Vagina (tissue), 2 donors: ENCODE data around the gene RASSF9. TPM values are rescaled to one million over a fixed set of nuclear protein-coding genes. Genes with fewer than 3 reads are reported as not detected.

ENCODE experiments used
- DNase-seq, 2 donors: peaks; one replicate each; pipeline ENCODE4 v3.0.0-alpha.2; 2017; ENCODE audit errors: extremely low spot score in 2 of 2
- H3K27ac ChIP-seq: fragments of 200-600 bp; sonication (generic); one replicate; pipeline ENCODE4 v1.5.1; 2019
- H3K27me3 ChIP-seq: fragments of 200-600 bp; sonication (generic); one replicate; pipeline ENCODE4 v1.5.1; 2019
- H3K36me3 ChIP-seq, 2 donors: fragments of 200-600 bp; sonication (generic); one replicate each; pipeline ENCODE4 v1.5.1; 2017 to 2019
- H3K4me1 ChIP-seq: fragments of 200-600 bp; sonication (generic); one replicate; pipeline ENCODE4 v1.5.1; 2019
- H3K4me3 ChIP-seq, 2 donors: fragments of 200-600 bp; sonication (generic); 1 replicate in 1 of 2; 2 replicates in 1 of 2; pipeline ENCODE4 v1.5.1; 2016 to 2019
- H3K9me3 ChIP-seq: fragments of 200-600 bp; sonication (generic); one replicate; pipeline ENCODE4 v1.5.1; 2019
- CTCF ChIP-seq, 3 experiments: fragments of 450-650 bp in 2 of 3; fragments of 200-600 bp in 1 of 3; sonication (generic) in 1 of 3; IDR thresholded peaks; one replicate each; pipeline ENCODE4 v1.5.1; 2017 to 2019; ENCODE audit warnings: antibody characterized with exemption in 3 of 3, mild to moderate bottlenecking in 2 of 3, moderate library complexity in 2 of 3
- POLR2A ChIP-seq, 2 donors: fragments of 450-650 bp; IDR thresholded peaks; one replicate each; pipeline ENCODE4 v1.6.1; 2017; ENCODE audit warnings: antibody characterized with exemption in 2 of 2, mild to moderate bottlenecking in 2 of 2, moderate library complexity in 2 of 2
- POLR2AphosphoS5 ChIP-seq, 2 donors: sonication (generic); formaldehyde crosslinking; IDR thresholded peaks; one replicate each; pipeline ENCODE4 v1.9.0; 2017; ENCODE audit warnings: antibody characterized with exemption in 2 of 2, mild to moderate bottlenecking in 2 of 2, low read depth in 1 of 2; ENCODE audit not compliant: insufficient read depth in 1 of 2
- intact Hi-C: fragments of 100-400 bp; cut with DNase I; formaldehyde crosslinking; loops from one replicate; pipeline ENCODE4 v1.15.1; 2023
- total RNA-seq: library from RNA; depleted of rRNA; stranded (reverse); fragments of >200 nt; gene quantifications from one replicate; pipeline ENCODE4 v1.2.3, GENCODE V29; 2016

RASSF9 gene
- total RNA-seq, 1 donor from 2014 or later: 1.7 TPM

- Histone ChIP-seq H3K9me3 (no peaks in the 10 kb centered on the region), H3K4me3 (no peak overlapping the region), H3K27ac (no peak overlapping the region), H3K36me3 (no peaks in the 10 kb centered on the region), H3K4me1 (peaks cover 13% of the 10 kb centered on the region), H3K27me3 (no peaks in the 10 kb centered on the region)
- no peak for DNase-seq
- intact Hi-C loops: no loop called here
- TF ChIP-seq POLR2AphosphoS5 (IDR thresholded peaks at IDR 0.05; ENCODE audit: insufficient read depth in 1 of 2, low read depth in 1 of 2): no peak
- no peak for TF ChIP-seq POLR2A (IDR thresholded peaks at IDR 0.05)
- no peak for TF ChIP-seq CTCF (IDR thresholded peaks at IDR 0.05)
These were observed 4.8 kb downstream of the RASSF9 start for GRCh38 chr12:85831327-85831990.

DNA sequence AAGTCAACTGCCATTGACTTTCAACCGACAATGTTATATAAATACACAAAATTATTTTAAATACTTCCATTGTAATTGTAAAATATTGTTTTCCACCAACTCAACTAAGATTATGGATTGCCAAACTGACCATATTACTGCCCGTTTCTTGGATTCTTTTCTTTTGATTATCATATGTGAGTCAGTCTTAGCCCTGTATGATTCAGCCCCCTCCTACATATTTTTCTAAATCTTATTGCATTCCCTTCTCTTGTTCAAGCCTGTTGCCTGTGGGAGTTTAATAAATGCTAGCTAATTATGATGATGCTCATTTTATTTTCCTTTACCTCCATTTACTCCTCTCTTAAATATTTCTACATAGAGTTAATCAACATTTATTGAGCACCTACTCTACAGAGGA lies 6.8 kb downstream of the RASSF9 start:
- no peak overlapping the region for H3K4me3 ChIP-seq
- no peaks in the 10 kb centered on the region for H3K36me3 ChIP-seq
- H3K27me3 ChIP-seq: no peaks in the 10 kb centered on the region
- H3K9me3 ChIP-seq: no peaks in the 10 kb centered on the region
- TF ChIP-seq POLR2A (IDR thresholded peaks at IDR 0.05): no peak
- TF ChIP-seq POLR2AphosphoS5 (IDR thresholded peaks at IDR 0.05; ENCODE audit: insufficient read depth in 1 of 2, low read depth in 1 of 2): no peak
- TF ChIP-seq CTCF (IDR thresholded peaks at IDR 0.05): no peak
- DNase-seq: no peak
- H3K27ac ChIP-seq: no peak overlapping the region
- peaks cover 10% of the 10 kb centered on the region for H3K4me1 ChIP-seq
- intact Hi-C loops: no loop called here

DNA sequence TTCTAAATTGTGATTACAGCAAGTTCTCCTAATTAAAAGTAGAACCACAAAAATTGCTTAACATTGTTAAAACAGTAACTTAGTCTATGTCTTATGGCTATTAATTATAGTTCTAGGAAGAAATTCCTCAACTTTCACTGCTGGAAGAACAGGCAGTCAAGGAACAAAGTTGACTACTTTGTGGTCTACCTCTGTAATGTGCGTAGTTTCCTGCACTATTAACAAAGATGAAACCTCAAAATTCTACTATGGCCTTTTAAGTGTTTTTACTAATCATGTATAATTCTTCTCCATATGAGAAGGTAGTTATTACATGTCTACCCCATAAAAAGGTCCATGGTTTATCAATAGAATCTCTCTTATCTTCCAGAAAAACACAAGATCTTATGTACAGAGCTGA lies 7.6 kb downstream of the RASSF9 start:
- H3K4me3 ChIP-seq: no peak overlapping the region
- no peak for TF ChIP-seq CTCF (IDR thresholded peaks at IDR 0.05)
- TF ChIP-seq POLR2AphosphoS5 (IDR thresholded peaks at IDR 0.05; ENCODE audit: insufficient read depth in 1 of 2, low read depth in 1 of 2): no peak
- TF ChIP-seq POLR2A (IDR thresholded peaks at IDR 0.05): no peak
- intact Hi-C loops: no loop called here
- no peaks in the 10 kb centered on the region for H3K9me3 ChIP-seq
- peaks cover 2% of the 10 kb centered on the region for H3K4me1 ChIP-seq
- H3K27ac ChIP-seq: no peak overlapping the region
- no peaks in the 10 kb centered on the region for H3K27me3 ChIP-seq
- no peak for DNase-seq
- H3K36me3 ChIP-seq: no peaks in the 10 kb centered on the region

GRCh38 chr12:85825746-85826145 lies 10.5 kb downstream of the RASSF9 start:
- Histone ChIP-seq H3K27me3 (no peaks in the 10 kb centered on the region), H3K4me1 (no peaks in the 10 kb centered on the region), H3K9me3 (no peaks in the 10 kb centered on the region), H3K27ac (no peak overlapping the region), H3K4me3 (no peak overlapping the region), H3K36me3 (no peaks in the 10 kb centered on the region)
- intact Hi-C loops: no loop called here
- DNase-seq: no peak
- TF ChIP-seq POLR2AphosphoS5 (IDR thresholded peaks at IDR 0.05; ENCODE audit: insufficient read depth in 1 of 2, low read depth in 1 of 2): no peak
- TF ChIP-seq POLR2A (IDR thresholded peaks at IDR 0.05): no peak
- TF ChIP-seq CTCF (IDR thresholded peaks at IDR 0.05): no peak

- Histone ChIP-seq H3K36me3 (no peaks in the 10 kb centered on the region), H3K9me3 (no peaks in the 10 kb centered on the region), H3K4me3 (no peak overlapping the region), H3K27me3 (no peaks in the 10 kb centered on the region), H3K27ac (no peak overlapping the region), H3K4me1 (no peaks in the 10 kb centered on the region)
- no peak for DNase-seq
- TF ChIP-seq POLR2A (IDR thresholded peaks at IDR 0.05): no peak
- no peak for TF ChIP-seq POLR2AphosphoS5 (IDR thresholded peaks at IDR 0.05; ENCODE audit: insufficient read depth in 1 of 2, low read depth in 1 of 2)
- TF ChIP-seq CTCF (IDR thresholded peaks at IDR 0.05): no peak
- intact Hi-C loops: no loop called here
These were observed 12.6 kb downstream of the RASSF9 start for GRCh38 chr12:85823436-85824180.
